Activated CD8-positive, alpha-beta memory T cell treated with anti-CD3 and anti-CD28 coated beads, Interleukin-2, amount 50 U/mL, for 24 hours (primary cell): Measurements from ENCODE around the gene YPEL4.
"Not testable (repeated sequence)": the region's sequence is repeated elsewhere in the genome, so short reads cannot be mapped to it uniquely, and the experiment has no call there.

Experiments
- DNase-seq: peaks from one replicate; pipeline ENCODE4 v3.0.0-alpha.2; 2020; ENCODE audit errors: extremely low read depth

The YPEL4 gene, protein sequence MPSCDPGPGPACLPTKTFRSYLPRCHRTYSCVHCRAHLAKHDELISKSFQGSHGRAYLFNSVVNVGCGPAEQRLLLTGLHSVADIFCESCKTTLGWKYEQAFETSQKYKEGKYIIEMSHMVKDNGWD

DNA sequence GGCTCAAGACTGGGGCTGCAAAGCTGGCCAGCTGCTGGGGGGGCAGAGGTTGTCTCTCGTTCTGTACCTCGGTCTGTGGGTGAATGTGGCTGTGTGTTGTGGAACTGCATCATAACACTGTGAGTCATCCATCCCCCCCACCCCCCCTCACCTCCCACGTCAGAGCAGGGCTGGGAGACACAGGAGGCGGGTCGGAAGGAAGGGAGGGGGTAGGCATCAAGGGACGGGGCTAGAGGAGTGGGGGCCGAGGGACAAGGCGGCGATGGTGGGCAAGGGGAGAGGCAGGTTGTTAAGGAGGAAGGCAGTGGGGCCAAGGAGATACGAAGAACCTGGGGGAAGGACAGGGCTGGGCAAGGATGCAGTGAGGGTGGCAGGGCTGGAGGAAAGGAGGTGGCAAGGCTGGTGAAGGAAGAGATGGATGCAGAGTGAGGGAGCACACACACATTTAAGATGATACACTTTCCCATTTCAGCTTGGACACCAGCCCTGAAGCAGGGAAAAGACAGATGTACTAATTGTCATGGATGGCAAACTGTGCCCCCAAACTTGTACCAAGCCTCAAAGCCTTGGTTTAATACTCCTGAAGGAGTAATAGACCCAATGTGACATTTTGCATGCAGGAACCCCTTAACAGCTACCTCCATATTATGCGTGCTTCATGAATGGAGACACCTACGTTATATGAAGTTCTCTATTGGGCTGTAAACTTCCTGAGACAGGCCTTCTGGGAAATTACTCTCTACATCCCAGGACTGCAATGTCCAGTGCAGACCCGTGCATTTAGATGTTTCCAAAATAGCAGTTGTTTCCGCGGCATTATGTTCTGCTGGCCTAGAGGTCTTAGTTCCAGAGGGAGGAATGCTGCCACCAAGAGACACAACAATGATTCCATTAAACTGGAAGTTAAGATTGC, at the start of gene YPEL4:
Gene YPEL4, minus strand, starts transcription at position 87 of the 913 bp plus-strand sequence. CDS start 2,805 bp downstream, outside the sequence.
- no peak for DNase-seq

DNA sequence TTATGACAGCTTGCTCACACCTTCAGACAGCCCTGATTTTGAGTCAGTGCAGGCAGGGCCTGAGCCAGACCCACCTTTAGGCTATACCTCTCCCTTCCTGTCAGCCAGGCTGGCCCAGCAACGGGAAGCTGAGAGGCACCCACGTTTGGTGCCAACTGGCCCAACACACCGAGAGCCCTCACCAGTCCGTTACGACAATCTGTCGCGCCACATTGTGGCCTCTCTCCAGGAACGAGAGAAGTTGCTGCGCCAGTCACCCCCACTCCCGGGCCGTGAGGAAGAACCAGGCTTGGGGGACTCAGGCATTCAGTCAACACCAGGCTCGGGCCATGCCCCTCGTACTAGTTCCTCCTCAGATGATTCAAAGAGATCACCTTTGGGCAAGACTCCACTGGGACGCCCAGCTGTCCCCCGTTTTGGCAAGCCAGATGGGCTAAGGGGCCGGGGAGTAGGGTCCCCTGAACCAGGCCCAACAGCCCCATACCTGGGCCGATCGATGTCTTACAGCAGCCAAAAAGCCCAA, 49.2 kb upstream of the YPEL4 start:
- DNase-seq: no peak

DNA sequence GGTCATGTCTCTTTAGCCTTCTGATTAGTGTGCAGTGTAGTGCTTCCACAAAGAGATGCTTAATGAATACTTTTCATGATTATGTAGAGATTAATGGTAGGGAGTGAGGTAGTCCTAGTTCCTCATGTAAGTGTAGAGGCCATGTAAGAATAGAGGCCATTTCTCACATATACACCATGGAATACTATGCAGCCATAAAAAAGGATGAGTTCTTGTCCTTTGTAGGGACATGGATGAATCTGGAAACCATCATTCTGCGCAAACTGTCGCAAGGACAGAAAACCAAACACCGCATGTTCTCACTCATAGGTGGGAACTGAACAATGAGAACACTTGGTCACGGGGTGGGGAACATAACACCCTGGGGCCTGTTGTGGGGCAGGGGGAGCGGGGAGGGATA, 40.8 kb upstream of the YPEL4 start:
- DNase-seq: not testable (repeated sequence)

DNA sequence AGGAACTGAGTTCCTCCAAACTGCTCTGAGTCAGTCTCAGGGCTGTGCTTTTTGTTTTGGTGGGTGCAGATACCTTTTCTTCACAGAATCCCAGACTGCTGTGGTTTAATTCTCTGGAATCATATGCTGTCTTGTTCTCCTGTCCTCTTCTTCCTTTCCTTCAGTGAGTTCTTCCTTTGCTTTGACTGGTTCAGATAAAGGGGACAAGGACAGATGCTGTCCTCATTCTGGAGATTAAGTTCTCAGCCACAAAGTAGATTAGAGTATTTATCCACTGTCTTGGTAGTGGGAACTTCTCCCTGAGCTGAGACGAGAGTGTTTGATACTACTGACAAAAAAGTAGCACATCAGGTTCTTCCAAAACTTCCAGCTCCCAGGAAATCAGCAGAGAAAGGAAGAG, 31.5 kb upstream of the YPEL4 start:
- no peak for DNase-seq

DNA sequence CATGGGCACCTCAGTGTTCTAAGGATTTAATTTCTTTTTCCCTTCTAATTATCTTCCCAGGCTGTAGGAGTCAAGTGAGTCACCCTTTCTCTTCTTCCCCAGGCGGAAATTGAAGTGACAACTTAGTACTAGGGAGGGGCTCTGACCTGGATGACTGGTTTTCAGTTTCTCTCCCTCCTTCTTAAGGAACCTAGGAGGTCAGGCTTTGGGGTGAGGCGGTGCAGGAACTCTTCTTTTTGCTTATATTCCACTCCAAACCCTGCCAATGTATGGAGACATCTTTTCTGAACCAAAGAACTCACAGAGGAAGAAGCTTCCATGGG, 30.8 kb upstream of the YPEL4 start:
- DNase-seq: no peak

DNA sequence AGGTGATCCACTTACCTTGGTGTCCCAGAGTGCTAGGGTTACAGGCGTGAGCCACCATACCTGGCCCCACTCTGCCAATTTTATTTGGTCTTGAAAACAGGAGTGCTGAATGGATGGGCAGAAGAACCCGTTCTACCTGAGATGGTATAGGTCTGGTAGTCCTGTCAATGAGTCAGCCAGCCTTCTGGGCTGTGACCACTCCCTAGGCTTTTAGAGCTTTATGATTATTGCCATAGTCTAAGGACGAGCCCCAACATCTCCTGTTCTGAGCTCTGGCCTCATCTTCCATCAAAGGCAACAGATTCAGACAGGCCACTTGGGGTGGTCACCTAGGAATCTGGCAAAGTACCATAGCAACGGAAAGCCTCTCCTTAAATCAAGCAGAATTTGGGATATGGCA, 29.7 kb upstream of the YPEL4 start:
- DNase-seq: no peak

DNA sequence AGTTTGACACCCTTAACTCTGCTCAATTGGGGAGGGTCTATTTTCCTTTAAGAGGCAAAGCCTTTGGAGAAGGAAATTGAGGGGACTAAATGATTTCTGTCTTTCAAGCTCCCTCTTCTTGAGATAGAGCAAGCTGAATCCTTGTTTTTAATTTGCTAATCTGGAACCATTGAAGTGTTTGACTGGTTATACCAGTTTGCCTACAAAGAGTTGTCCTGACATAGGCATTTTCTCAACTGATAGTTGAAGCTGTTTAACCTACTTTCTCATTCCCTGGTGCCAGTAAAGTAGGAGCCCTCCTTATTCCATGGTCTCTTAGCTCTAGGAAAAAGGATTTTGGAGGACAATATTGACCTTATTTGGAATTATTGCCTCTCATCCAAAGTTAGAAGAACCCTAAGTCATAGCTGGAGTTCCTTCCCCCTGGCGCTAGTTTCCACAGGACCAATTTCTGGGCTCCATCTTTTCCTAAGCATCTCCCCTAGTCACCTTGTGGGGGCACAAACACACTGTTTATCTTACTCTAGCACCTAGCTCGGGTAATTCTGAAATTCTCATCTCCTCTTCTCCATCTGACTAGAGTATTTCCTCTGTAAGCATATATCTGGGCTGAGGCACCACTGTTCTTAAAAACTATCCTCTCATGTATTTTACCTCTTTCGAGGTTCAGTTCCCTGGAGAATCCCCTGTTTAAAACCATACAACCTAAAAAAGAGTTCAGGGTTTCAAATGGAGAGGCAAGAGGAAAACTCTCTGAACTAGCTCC, 25.6 kb upstream of the YPEL4 start:
- no peak for DNase-seq

DNA sequence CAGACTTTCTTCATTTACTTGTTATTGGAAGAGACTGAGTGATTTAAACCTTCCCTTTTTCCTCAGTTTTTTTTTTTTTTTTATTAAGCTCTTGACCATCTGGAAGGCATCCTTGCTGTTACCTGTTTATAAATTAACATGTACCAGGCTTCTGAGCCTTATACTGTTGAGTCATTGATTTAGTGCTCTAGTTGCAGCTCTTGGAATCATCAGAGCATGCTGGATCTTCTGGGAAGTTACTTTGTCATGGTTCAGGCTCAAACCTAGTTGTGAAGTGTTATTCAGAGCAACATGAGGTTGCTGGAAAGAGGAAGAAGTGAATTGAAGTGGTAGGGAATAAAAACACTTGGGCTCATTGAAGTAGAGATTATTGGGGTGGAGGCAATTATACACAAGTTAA, 24.5 kb upstream of the YPEL4 start:
- no peak for DNase-seq

DNA sequence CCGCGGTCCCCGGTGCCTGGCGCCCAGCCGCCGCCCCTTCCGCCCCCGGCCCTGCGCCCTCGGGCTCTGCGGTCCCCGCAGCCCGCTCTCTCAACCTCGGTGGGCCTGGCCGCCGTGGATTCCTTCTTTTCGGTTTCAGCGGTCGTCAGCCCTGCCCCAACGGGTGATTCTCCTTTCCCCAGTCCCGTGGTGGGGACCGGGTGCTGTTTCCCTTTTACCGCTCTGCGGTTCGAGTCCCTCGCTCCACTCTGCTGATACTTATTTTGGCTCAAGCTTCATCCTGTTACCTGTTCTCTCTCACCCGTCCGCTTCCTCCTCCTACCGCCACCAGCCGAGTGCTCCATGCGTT, 18.7 kb upstream of the YPEL4 start:
- DNase-seq: no peak

DNA sequence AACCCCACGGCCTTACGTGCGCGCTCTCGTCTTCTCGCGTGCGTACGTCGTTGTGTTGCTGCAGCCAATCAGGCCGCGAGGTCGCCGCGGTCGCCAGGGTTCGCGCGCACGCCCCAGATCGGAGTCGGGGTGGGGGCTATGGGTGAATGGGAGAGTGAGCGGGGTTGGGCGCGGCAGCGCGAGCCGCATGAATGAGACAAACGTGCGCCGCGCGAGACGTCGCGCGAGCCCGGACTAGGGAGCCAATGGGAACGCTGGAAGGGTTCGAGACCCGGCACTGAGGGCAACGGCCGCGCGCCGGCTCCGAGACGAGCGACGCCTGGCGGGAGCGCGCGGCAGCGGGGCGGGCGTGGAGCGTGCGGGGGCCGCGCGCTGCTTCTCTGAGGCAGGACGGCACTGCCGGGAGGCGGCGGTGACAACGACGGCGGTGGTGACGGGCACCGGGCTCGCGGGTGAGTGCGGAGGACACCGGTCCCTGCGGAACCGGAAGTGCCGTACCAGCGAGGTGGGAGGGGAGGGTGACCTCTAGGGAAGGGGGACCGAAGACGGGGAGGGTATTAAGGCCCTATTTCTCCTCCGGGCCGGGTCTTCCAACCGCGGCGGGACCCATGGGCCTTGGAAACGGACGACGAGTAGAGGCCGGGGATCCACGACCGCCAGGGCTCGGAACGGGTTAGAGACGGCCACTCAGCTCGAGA, 18.2 kb upstream of the YPEL4 start, which contains the start of gene ZDHHC5:
Gene ZDHHC5, plus strand, starts transcription at position 379 of the 698 bp plus-strand sequence. CDS start 4,977 bp downstream, outside the sequence.
- DNase-seq: peak; percentile 98

DNA sequence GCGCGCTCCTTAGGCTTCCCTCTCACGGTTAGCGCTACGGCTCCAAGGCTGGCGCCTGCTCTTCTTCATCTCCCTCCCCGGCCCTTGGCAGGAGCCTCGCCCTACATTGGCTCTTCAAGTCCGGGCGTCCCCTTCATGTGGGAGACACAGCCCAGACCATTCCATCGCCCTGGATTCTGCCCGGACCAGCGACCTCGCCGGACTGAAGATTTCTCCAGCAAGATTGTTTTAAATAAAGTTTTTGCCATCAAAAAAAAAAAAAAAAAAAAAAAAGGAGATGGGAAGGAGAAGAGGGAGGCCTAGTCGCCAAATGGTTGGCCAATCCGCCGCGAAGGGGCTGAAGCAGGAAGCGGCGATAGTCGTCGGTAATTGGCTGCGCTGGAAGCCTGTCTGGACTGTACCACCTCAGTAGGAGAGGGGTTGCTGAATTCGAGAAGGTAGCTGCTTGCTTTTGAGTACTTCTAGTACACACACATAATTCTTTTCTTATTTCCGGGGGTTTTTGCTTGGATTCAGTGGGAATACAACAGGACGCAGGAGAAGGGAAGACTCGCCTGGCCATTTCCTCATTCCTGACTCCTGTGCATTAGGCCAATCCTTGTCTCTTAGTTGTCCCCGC, 17.5 kb upstream of the YPEL4 start:
- DNase-seq: peak; percentile 86

DNA sequence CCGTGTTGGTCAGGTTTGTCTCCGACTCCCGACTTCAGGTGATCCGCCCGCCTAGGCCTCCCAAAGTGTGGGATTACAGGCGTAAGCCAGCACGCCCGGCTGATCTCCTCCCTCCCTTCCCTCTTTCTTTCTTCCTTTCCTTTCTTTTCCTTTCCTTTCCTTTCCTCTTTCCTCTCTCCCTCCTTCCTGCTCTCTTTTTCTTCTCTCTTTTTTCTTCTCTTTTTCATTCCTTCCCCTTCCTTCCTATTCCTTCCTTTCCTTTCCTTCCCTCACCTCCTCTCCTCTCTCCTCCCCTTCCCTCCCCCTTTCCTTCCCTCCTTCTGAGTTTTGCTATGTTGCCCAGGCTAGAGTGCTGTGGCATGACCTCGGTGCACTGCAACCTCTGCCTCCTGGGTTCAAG, 14.3 kb upstream of the YPEL4 start:
- no peak for DNase-seq

DNA sequence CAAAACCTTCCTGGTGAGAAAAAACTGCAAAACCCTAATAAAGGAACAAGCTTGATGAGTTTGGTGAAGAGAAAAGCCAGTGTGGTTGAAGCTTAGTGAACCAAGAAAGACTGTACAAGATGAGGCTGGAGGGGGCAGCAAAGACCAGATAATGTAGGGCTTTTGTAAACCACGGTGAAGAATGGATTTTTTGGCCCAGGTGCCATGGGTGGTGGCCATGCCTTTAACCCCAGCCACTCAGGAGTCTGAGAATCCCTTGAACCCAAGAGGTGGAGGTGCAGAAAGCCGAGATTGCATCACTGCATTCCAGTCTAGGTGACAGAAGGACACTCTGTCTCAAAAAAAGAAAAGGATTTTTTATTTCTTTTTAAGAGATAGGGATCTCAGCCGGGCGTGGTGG, 13.2 kb upstream of the YPEL4 start:
- DNase-seq: no peak

DNA sequence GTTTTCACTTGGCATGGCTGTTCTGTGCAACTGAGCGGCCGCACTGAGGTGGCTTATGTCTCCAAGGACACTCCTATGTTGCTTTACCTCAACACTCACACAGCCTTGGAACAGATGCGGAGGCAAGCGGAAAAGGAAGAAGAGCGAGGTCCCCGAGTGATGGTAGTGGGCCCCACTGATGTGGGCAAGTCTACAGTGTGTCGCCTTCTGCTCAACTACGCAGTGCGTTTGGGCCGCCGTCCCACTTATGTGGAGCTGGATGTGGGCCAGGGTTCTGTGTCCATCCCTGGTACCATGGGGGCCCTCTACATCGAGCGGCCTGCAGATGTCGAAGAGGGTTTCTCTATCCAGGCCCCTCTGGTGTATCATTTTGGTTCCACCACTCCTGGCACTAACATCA, 10.0 kb upstream of the YPEL4 start:
- DNase-seq: no peak

DNA sequence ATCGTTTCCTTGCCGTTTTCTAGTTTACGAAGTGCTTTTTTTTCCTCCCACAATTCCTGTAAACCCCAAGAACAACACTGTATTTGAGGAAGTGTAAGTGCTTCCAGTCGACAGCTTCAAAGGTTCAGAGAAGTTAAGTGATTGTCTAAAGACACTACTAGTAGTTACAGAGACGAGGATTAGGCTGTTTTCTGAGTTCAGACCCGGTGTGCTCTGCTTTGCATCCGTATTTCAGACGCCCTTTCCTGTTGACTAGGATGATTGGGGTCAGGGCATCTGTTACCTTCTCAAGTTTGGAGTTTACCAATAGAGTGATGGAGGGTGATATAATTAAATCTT, 8.3 kb upstream of the YPEL4 start:
- no peak for DNase-seq

DNA sequence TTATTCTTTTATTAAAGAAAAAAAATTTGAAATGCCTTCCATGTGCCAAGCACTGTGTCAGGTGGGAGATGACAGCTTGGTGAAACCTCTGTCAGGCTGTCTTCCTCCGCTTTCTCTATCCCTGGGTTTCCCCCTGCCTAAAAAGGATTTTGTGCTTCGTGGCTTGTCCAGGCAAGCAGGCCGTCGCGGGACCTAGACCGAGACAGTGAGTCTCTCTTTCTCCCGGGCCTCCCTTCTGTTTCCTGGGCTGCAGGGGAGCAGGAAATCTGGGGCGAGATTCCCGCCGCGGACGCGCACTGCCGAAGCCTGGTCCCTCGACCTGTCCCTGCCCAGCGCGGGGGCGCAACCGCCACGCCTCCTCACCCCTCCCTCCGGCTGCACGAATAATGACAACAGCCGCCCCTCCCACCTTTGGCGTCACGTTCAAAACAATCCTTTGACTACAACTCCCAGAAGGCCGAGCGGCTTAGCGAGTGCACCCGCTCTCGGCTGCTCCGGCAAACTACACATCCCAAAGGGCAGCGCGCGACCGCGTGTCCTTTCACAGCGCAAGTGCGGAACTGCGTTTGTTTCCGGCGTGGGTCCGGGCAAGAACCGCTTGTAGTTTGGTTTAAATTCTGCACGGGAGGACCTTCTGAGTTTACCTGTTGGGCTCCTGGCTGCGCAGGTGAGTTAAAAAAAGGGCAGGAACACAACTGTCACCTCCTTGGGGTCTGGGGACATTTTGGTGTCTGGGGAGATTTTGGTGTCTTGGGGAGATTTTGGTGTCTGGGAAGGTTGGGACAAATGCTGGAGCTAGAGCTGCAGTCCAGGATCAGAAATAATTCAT, 7.7 kb upstream of the YPEL4 start, which contains the start of gene CLP1:
Gene CLP1, plus strand, starts transcription at position 569 of the 829 bp plus-strand sequence. CDS start 1,715 bp downstream, outside the sequence.
- peak; percentile 98 for DNase-seq

DNA sequence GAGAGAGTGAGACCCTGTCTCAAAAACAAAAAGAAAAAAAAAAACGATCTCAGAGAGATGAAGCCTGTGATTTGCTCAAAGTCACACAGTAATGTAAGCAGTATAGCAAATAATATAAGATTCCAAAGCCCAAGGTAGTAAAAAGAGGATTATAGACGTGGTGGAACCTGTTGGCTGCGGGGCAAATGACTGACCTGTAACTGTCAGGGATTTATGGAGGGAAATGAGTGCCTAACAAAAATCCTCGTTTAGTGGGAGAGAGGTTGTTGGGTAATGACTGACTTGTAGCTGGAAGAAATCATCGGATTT, 7.1 kb upstream of the YPEL4 start:
- no peak for DNase-seq

DNA sequence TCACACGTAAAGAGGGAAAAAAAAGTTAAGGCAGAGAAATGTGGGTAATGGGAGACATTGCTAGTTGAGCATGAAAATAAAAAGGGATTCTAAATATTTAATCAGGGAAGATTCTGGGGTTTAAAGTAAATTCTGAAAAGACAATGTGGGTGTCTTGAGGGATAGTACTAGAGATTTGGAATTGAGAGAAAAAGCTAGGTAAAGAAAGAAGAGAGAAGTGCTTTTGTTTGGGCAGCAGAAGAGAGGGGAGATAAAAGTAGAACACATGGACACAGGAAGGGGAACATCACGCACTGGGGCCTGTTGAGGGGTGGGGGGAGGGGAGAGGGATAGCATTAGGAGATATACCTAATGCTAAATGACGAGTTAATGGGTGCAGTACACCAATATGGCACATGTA, 3.5 kb upstream of the YPEL4 start:
- no peak for DNase-seq

DNA sequence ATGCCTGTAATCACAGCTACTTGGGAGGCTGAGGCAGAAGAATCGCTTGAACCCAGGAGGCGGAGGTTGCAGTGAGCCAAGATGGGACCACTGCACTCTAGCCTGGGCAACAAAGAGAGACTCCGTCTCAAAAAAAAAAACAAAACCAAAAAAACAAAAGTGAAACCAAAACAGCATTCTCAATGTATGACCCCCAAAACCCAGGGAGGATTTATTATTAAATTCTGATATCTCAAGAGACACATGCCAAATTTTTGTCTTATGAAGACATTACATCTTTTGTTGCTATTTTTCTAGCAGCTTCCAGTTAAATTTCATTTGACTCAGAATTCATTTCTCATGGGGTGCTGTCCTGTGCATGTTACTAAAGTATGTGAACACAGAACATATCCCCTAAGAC, 3.0 kb upstream of the YPEL4 start:
- DNase-seq: no peak

DNA sequence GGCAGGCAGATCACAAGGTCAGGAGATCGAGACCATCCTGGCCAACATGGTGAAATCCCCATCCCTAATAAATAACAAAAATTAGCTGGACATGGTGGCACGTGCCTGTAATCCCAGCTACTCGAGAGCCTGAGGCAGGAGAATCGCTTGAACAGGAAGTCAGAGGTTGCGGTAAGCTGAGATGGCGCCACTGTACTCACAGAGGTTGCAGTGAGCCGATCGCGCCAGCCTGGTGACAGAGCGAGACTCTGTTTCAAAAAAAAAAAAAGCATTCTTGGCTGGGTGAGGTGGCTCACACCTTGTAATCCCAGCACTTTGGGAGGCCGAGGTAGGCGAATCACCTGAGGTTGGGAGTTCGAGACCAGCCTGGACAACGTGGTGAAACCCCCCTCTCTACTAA, 2.5 kb upstream of the YPEL4 start:
- DNase-seq: not testable (repeated sequence)

DNA sequence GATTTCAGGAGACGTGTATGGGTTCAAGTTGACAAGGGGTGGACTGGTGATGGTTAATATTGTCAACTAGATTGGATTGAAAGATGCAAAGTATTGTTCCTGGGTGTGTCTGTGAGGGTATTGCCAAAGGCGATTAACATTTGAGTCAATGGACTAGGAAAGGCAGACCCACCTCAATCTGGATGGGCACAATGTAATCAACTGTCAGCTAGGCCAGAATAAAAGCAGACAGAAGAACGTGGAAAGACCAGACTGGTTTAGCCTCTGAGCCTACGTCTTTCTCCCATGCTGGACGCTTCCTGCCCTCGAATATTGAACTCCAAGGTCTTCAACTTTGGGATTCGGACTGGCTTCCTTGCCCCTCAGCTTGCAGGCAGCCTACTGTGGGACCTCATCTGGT, 1.7 kb upstream of the YPEL4 start:
- DNase-seq: no peak
